Measurements from ENCODE around the gene FAM107B.

FAM107B gene

GRCh38 chr10:14775656-14776055 is 959 bp upstream of the FAM107B start:
- no peak for FAIRE-seq

- FAIRE-seq = no peak
Observed at GRCh38 chr10:14774214-14774580, 500 bp downstream of the FAM107B start.

GRCh38 chr10:14773551-14774213 is 1.0 kb downstream of the FAM107B start:
- no peak for FAIRE-seq

GRCh38 chr10:14772399-14772798 is 2.3 kb downstream of the FAM107B start:
- FAIRE-seq = no peak

GRCh38 chr10:14770927-14771326 is 3.8 kb downstream of the FAM107B start:
- FAIRE-seq = no peak

GRCh38 chr10:14761372-14761771 is 13.3 kb downstream of the FAM107B start:
- FAIRE-seq = no peak

- no peak for FAIRE-seq
Observed at GRCh38 chr10:14758994-14759664, 15.6 kb downstream of the FAM107B start.

- no peak for FAIRE-seq
Observed at GRCh38 chr10:14758451-14758850, 16.2 kb downstream of the FAM107B start.

GRCh38 chr10:14757986-14758385 is 16.7 kb downstream of the FAM107B start:
- FAIRE-seq = no peak

- FAIRE-seq = no peak
Observed at GRCh38 chr10:14757394-14757793, 17.3 kb downstream of the FAM107B start.

GRCh38 chr10:14753441-14753840 is 21.3 kb downstream of the FAM107B start:
- no peak for FAIRE-seq

- FAIRE-seq = no peak
Observed at GRCh38 chr10:14751921-14752320, 22.8 kb downstream of the FAM107B start.

- FAIRE-seq = no peak
Observed at GRCh38 chr10:14751014-14751896, 23.4 kb downstream of the FAM107B start.

- no peak for FAIRE-seq
Observed at GRCh38 chr10:14749070-14749809, 25.5 kb downstream of the FAM107B start.

GRCh38 chr10:14748441-14748840 is 26.3 kb downstream of the FAM107B start:
- no peak for FAIRE-seq

- FAIRE-seq = no peak
Observed at GRCh38 chr10:14742815-14743214, 31.9 kb downstream of the FAM107B start.

- FAIRE-seq = no peak
Observed at GRCh38 chr10:14742382-14742781, 32.3 kb downstream of the FAM107B start.

GRCh38 chr10:14740684-14741247 is 33.9 kb downstream of the FAM107B start:
- FAIRE-seq = no peak

GRCh38 chr10:14737808-14738545 is 36.7 kb downstream of the FAM107B start:
- no peak for FAIRE-seq

- no peak for FAIRE-seq
Observed at GRCh38 chr10:14736600-14737081, 38.1 kb downstream of the FAM107B start.

- FAIRE-seq = no peak
Observed at GRCh38 chr10:14736043-14736442, 38.7 kb downstream of the FAM107B start.
